HEK293T (cell line): Measurements from ENCODE around the gene PSPN.

Experiments
- ARNT ChIP-seq: fragments of 450-650 bp; IDR thresholded peaks from 2 replicates; pipeline ENCODE4 v1.6.1; 2017; ENCODE audit warnings: mild to moderate bottlenecking
- PKNOX1 ChIP-seq: fragments of 450-650 bp; IDR thresholded peaks from 2 replicates; pipeline ENCODE4 v1.6.1; 2016
- SP1 ChIP-seq: fragments of 450-650 bp; IDR thresholded peaks from 2 replicates; pipeline ENCODE4 v1.6.1; 2017

DNA sequence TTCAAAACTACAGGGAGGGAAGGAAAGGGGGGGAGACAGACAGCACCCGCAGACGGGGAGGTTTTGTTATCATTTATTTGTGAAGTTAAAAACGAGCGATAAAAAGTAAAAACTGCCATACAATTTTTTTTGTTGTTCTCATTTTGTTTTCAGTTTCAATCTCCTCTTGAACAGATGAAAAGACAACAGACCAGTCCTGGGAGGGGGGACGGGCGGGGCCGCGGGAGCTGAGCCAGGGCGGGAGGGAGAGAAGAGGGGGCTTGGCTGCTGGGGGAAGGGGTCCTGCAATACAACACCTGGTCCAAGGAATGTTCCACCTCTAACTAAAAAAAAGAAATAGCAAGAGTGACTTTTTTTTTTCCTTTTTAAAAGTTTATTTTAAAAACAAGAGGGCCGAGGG is 37.6 kb upstream of the PSPN start:
- TF ChIP-seq ARNT (no peak), SP1 (no peak), PKNOX1 (no peak)
